GM19193 (cell line): ENCODE measurements around the gene RNF115.

Experiments used
- POLR2A ChIP-seq: IDR thresholded peaks from 4 replicates; pipeline ENCODE4 v1.6.1; 2011; ENCODE audit not compliant: insufficient read depth, insufficient read length; ENCODE audit errors: extremely low read depth

Gene RNF115

GRCh38 chr1:145786271-145786670 is 37.6 kb downstream of the RNF115 start:
- TF ChIP-seq POLR2A = no peak

GRCh38 chr1:145785547-145785946 is 38.3 kb downstream of the RNF115 start:
- TF ChIP-seq POLR2A = no peak

DNA sequence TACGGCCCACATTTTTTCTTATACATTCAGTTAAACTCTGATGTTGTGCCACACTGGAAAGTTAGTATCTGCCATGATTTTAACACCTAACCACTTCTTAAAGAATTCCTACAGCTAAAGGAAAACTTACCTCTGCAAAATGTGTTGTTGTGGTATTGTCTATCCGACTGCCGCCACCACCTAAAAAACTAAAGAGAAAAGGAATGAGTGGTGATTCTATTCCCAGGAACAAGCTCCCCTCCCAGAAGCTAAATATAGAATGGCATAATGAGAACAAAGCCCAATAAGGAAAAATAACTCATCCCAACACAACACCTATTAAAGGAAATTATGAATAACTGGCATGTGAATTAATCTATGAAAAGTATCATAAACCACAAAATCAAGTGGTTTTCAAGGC is 39.5 kb downstream of the RNF115 start:
- no peak for TF ChIP-seq POLR2A

GRCh38 chr1:145782272-145783099 is 41.4 kb downstream of the RNF115 start:
- TF ChIP-seq POLR2A = no peak

DNA sequence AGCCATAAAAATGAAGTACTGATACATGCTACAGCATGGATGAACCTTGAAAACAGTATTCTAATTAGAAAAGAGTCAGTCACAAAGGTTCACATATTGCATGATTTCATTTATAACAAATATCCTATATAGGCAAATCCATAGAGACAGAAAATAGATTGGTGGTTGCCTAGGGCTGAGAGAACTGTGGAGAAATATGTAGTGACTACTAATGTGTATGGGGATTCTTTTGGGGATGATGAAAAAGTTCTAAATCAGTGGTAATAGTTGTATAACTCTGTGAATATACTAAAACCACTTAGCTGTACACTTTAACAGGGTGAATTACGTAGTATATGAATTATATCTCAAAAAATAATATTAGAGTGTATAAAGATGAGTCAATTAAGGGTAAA is 45.8 kb downstream of the RNF115 start:
- no peak for TF ChIP-seq POLR2A

DNA sequence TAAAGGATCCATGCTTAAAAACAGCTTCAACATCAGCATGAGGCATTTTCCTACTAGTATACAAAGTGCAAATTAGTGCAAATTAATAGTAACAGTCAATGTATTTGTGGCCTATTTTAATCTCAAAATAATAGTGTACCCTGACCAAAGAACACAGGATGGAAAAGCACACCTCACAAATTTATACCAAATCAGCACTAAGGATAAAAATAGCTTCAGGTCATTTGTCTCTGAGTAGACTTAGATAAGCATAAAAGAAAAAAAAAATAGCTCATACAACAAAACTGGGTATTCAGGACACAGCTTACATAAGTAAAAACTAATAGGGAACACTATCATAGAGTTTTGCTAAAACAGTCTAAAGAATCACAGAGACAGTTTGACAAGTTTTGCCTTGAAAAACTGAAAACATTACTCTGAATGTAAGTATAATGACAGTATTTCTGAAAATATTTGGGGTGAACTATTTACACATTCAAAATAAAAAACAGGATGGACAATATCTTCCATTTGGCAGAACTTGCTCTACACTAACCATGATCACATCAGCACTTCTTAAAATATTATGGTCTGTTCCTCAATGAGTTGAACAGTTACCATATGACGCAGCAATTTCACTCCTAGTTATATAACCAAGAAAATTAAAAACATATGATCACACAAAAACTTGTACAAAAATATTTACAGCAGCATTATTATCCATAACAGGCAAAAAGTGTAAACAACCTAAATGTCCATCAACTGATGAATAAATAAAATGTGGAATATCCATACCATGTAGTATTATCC is 46.3 kb downstream of the RNF115 start:
- TF ChIP-seq POLR2A = no peak

- no peak for TF ChIP-seq POLR2A
Measured at GRCh38 chr1:145773423-145773822, 50.5 kb downstream of the RNF115 start.

DNA sequence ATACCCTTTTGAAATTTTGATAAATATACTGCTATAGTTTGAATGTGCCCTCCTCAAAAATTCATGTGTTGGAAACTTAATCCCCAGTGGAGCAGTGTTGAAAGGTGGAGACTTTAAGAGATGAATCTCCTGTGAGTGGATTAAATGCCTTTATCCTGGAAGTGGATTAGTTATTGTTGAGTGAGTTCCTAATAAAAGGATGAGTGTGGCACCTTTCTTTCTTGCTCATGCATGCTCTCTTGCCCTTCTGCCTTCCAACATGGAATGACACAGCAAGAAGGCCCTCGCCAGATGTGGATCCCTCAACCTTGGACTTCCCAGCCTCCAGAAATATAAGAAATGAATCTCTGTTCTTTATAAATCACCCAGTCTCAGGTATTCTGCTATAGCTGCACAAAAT is 52.8 kb downstream of the RNF115 start:
- TF ChIP-seq POLR2A = no peak

DNA sequence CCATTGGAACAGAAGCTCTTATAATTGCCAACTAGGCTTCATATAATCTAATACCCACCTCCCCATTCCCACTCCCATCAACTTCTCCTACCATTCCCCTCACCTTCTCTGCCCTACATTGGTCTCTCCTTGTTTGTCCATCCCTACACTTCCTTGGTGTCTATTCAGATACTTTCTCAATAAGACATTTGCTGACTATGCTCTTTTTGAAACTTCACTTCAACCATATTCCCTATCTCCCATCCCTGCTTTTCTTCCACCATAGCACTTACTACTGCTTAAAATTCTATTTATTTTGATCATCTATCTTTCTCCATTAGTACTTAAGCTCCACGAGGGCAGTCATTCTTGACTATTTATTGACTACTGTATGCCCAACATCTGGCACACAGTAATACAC is 64.2 kb downstream of the RNF115 start:
- no peak for TF ChIP-seq POLR2A

DNA sequence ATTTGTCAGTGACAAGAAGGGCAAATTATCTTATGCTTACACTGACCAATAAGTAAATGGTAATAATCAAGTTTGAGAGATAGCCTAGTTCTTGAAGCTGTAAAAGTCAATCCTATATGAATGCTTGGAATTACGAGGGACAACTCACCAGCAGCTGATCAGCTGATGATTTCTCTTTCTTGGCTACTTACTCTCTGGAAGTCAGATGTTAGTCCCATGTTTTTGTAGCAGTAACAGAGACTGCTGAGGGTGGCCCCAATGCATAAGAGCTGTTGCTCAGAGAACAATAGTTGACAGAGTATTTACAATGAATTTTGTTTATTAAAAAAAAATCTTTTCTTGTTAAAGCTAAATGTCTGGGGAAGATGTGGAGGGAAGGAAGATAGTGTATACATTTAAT is 65.3 kb downstream of the RNF115 start:
- TF ChIP-seq POLR2A = no peak

- no peak for TF ChIP-seq POLR2A
Measured at GRCh38 chr1:145758116-145758515, 65.8 kb downstream of the RNF115 start.

DNA sequence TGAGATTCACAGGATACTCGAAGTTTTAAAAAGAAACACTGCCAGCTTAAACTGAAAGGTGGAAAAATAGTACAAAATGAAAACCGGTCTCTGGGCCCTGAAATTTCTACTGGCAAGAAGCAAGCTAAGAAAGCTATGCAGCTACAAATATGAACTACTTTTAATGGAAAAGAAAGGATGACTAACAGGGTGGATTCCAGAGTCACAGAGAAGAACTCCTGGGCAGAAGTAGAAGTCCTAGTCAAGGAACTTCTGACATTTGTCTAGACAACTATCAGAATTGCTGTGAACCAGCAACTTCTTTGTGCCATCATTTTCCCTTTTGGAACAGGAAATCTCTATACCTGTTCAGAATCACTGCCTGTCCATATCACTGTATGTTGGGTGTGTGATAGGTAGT is 66.5 kb downstream of the RNF115 start:
- TF ChIP-seq POLR2A = no peak

DNA sequence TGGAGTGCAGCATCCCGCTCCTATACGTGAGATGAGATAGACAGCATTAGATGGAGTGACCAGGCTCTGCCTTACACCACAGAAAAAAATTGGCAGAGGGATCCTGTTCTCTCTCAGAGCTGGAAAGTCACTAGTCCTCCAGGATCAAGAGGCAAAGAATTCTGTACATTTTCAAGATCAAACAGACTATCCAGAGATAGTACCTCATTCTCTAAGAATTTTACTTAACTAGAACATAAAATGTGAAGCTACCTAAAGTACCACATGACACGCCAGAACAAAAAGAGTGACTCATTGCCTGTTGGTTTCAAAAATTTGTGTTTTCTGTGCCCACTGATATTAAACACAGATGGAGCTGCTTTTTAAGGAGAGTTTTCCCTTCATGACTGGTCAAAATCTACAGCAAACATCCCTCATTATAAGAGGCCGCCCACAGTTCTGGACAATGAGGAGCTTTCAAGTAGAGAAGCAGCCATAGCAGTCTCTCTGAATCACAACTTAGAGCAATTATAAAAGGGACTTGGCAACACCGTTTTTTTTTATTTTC is 72.3 kb downstream of the RNF115 start:
- no peak for TF ChIP-seq POLR2A

- no peak for TF ChIP-seq POLR2A
Measured at GRCh38 chr1:145750426-145750825, 73.5 kb downstream of the RNF115 start.

DNA sequence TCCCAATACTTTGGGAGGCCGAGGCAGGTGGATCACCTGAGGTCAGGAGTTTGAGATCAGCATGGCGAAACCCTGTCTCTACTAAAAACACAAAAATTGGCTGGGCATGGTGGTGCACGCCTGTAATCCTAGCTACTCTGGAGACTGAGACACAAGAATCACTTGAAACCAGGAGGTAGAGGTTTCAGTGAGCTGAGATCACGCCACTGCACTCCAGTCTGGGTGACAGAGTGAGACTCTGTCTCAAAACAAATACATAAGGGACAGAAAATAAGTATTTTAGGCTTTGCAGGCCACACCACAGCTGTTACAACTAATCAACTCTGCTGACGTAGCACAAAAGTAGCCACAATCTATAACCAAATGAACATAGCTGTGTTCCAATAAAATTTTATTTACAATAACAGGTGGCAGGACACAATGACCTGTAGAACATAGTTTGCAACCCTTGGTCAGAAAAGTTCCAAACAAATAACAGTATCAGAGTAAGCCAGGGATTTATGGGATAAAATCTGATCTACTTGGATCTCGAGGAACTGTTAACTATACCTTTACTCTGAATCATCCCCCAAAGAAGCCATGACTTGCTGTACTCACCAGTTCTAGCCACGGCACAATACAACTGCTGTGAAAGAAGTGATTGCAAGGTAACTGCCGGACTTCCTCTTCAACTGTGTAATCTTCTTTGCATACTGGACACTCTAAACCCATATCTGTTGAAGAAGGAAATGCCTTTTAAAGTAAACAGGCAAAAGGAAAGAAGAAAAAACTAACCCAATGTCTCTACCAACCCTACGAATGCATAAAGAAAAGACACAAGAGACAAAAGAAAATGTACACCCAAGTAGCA is 76.3 kb downstream of the RNF115 start:
- no peak for TF ChIP-seq POLR2A
